T-cell (primary cell): ENCODE results near the gene TIAM1. TPM values are rescaled to one million over a fixed set of nuclear protein-coding genes. Genes with fewer than 3 reads are reported as not detected.
A peak's percentile ranks its signal among the peaks of the same experiment; 100 is the strongest.

ENCODE experiments used
- ATAC-seq, 4 experiments: fragments of 200-7000 bp in 3 of 4; fragments of 150-1000 bp in 1 of 4; cut with Tn5 transposase; replicated peaks in 1 of 4; 1 replicate in 3 of 4; 2 replicates in 1 of 4; pipeline ENCODE4 v1.10.0; 2021; ENCODE audit warnings: moderate library complexity in 3 of 4, mild to moderate bottlenecking in 2 of 4, moderate number of reproducible peaks in 1 of 4
- CTCF ChIA-PET, 2 donors: fragments of 300-600 bp; sonication (Branson Sonifier 250); formaldehyde crosslinking; loops; one replicate each; lab custom pipeline; 2022; ENCODE audit warnings: antibody characterized with exemption in 2 of 2; lab: Charles Lee
- POLR2A ChIA-PET, 2 donors: fragments of 300-600 bp; sonication (Branson Sonifier 250); formaldehyde crosslinking; loops; one replicate each; lab custom pipeline; 2022; ENCODE audit warnings: antibody characterized with exemption in 2 of 2; lab: Charles Lee
- DNase-seq, 35 experiments: peaks; one replicate each; pipeline versions ENCODE4 v3.0.0 to v3.0.0-alpha.2; 2013 to 2023
- H3K27ac ChIP-seq: one replicate; pipeline ENCODE4 v1.5.1; 2013; ENCODE audit warnings: low read length
- H3K27me3 ChIP-seq, 2 experiments: replicated peaks in 1 of 2; 1 replicate in 1 of 2; 2 replicates in 1 of 2; pipeline versions ENCODE4 v1.6.1 to v1.7.0; 2013; ENCODE audit warnings: low read length in 1 of 2, mixed read lengths in 1 of 2; ENCODE audit not compliant: control insufficient read depth in 2 of 2, insufficient read depth in 2 of 2; ENCODE audit errors: extremely low read depth in 1 of 2
- H3K36me3 ChIP-seq, 2 donors: 1 replicate in 1 of 2; 2 replicates in 1 of 2; pipeline versions ENCODE4 v1.6.1 to v1.7.0; 2013; ENCODE audit warnings: low read length in 1 of 2; ENCODE audit not compliant: control insufficient read depth in 2 of 2, insufficient read depth in 1 of 2; ENCODE audit errors: extremely low read depth in 1 of 2
- H3K4me1 ChIP-seq, 2 experiments: 1 replicate in 1 of 2; 2 replicates in 1 of 2; pipeline versions ENCODE4 v1.6.1 to v1.7.0; 2013; ENCODE audit warnings: low read length in 2 of 2, mixed read lengths in 1 of 2; ENCODE audit not compliant: insufficient read depth in 2 of 2, control insufficient read depth in 1 of 2; ENCODE audit errors: extremely low read depth in 1 of 2
- H3K4me3 ChIP-seq, 2 donors: 1 replicate in 1 of 2; 2 replicates in 1 of 2; pipeline versions ENCODE4 v1.5.1 to v1.7.0; 2013; ENCODE audit warnings: mild to moderate bottlenecking in 2 of 2, low read length in 1 of 2, moderate library complexity in 1 of 2; ENCODE audit not compliant: control insufficient read depth in 1 of 2; ENCODE audit errors: extremely low read depth in 1 of 2
- H3K9me3 ChIP-seq: 2 replicates; pipeline ENCODE4 v1.7.0; 2013
- H3K27ac Mint-ChIP-seq, 2 donors: one replicate each; pipeline ENCODE4 v1.8.0; 2020 to 2021; ENCODE audit warnings: mild to moderate bottlenecking in 2 of 2, mixed read lengths in 2 of 2
- H3K27me3 Mint-ChIP-seq, 2 donors: one replicate each; pipeline ENCODE4 v1.8.0; 2021 to 2022; ENCODE audit warnings: mixed read lengths in 2 of 2
- H3K36me3 Mint-ChIP-seq: one replicate; pipeline ENCODE4 v1.8.0; 2021; ENCODE audit warnings: mixed read lengths
- H3K4me1 Mint-ChIP-seq, 3 donors: one replicate each; pipeline ENCODE4 v1.8.0; 2020 to 2022; ENCODE audit warnings: mixed read lengths in 3 of 3, mild to moderate bottlenecking in 1 of 3
- H3K4me3 Mint-ChIP-seq, 3 donors: one replicate each; pipeline ENCODE4 v1.8.0; 2020 to 2022; ENCODE audit warnings: mild to moderate bottlenecking in 3 of 3, mixed read lengths in 3 of 3, moderate library complexity in 3 of 3
- H3K9me3 Mint-ChIP-seq, 3 donors: one replicate each; pipeline ENCODE4 v1.8.0; 2020 to 2022; ENCODE audit warnings: mixed read lengths in 3 of 3
- WGBS: methylation state at CpG from one replicate; pipeline ENCODE4 v1.1.5; 2013; ENCODE audit warnings: missing lambda C conversion rate; ENCODE audit not compliant: insufficient coverage; 5-methylcytosine and 5-hydroxymethylcytosine counted together
- total RNA-seq, 35 experiments: library from RNA in 6 of 35; stranded (reverse) in 6 of 35; fragments of 120-200 nt in 1 of 35; gene quantifications; one replicate each; pipeline versions ENCODE4 v1.2.1 to v1.2.4 and lab custom pipeline; 2013 to 2026

TIAM1 gene
- total RNA-seq, 5 donors from 2014 or later (not counting 1 experiment from before 2014, with no cell fraction given) = 60.8 to 79.4 (median 65.5) TPM

- peaks cover 0 to 26% of the 10 kb centered on the region in 2 experiments for H3K27me3 ChIP-seq
- no peak overlapping the region for H3K27ac ChIP-seq
- Mint-ChIP-seq H3K27ac (no peak overlapping the region), H3K4me1 (peaks cover 37 to 48% (median 48%) of the 10 kb centered on the region in 3 donors), H3K36me3 (peaks cover 12% of the 10 kb centered on the region), H3K4me3 (peak overlapping the region; percentile 82 to 90 (median 85)), H3K9me3 (no peaks in the 10 kb centered on the region), H3K27me3 (peaks cover 30 to 34% of the 10 kb centered on the region in 2 donors)
- H3K4me3 ChIP-seq = no peak overlapping the region
- WGBS = no CpG with 5 or more reads among the region's 3 CpGs
- peaks cover 0 to 4% of the 10 kb centered on the region in 2 donors for H3K36me3 ChIP-seq
- ChIA-PET CTCF (interaction anchor here in 1 of 2 donors (0.6 kb wide), 1 partner anchor 205 kb away, joined by 3 read pairs; no protein-coding TSS in a partner anchor), POLR2A (no interaction called here)
- ATAC-seq (no peak), DNase-seq (no peak)
- H3K9me3 ChIP-seq = no peaks in the 10 kb centered on the region
- H3K4me1 ChIP-seq = peaks cover 4 to 17% of the 10 kb centered on the region in 2 experiments
These were observed 1.7 kb downstream of the TIAM1 start for GRCh38 chr21:31342348-31342747.

GRCh38 chr21:31340942-31341487, 3.0 kb downstream of the TIAM1 start:
- POLR2A ChIA-PET = no interaction called here
- H3K27me3 ChIP-seq = peaks cover 0 to 24% of the 10 kb centered on the region in 2 experiments
- peak overlapping the region in 1 of 2 donors; percentile 5 for H3K4me3 ChIP-seq
- H3K27ac ChIP-seq = no peak overlapping the region
- no peaks in the 10 kb centered on the region for H3K9me3 ChIP-seq
- Mint-ChIP-seq H3K27me3 (peaks cover 26 to 34% of the 10 kb centered on the region in 2 donors), H3K4me1 (peaks cover 39 to 51% (median 48%) of the 10 kb centered on the region in 3 donors), H3K27ac (no peak overlapping the region), H3K36me3 (peaks cover 12% of the 10 kb centered on the region), H3K9me3 (no peaks in the 10 kb centered on the region), H3K4me3 (no peak overlapping the region)
- CTCF ChIA-PET = no interaction called here
- no peak for ATAC-seq
- peaks cover 4 to 17% of the 10 kb centered on the region in 2 experiments for H3K4me1 ChIP-seq
- no CpG with 5 or more reads among the region's 4 CpGs for WGBS
- no peak for DNase-seq
- peaks cover 0 to 4% of the 10 kb centered on the region in 2 donors for H3K36me3 ChIP-seq

- H3K36me3 ChIP-seq = peaks cover 0 to 4% of the 10 kb centered on the region in 2 donors
- Mint-ChIP-seq H3K4me1 (peaks cover 40 to 53% (median 50%) of the 10 kb centered on the region in 3 donors), H3K9me3 (no peaks in the 10 kb centered on the region), H3K36me3 (peaks cover 12% of the 10 kb centered on the region), H3K27ac (peak overlapping the region in 1 of 2 donors; percentile 1), H3K4me3 (no peak overlapping the region), H3K27me3 (peaks cover 26 to 34% of the 10 kb centered on the region in 2 donors)
- H3K4me3 ChIP-seq = no peak overlapping the region
- DNase-seq = no peak
- no peak overlapping the region for H3K27ac ChIP-seq
- ChIA-PET CTCF (no interaction called here), POLR2A (no interaction called here)
- H3K9me3 ChIP-seq = no peaks in the 10 kb centered on the region
- 85% methylated on average over 3 of the region's 6 CpGs for WGBS
- peaks cover 0 to 24% of the 10 kb centered on the region in 2 experiments for H3K27me3 ChIP-seq
- peaks cover 4 to 17% of the 10 kb centered on the region in 2 experiments for H3K4me1 ChIP-seq
- no peak for ATAC-seq
These were observed 3.5 kb downstream of the TIAM1 start for GRCh38 chr21:31340514-31340913.

- ATAC-seq = no peak
- Mint-ChIP-seq H3K27ac (no peak overlapping the region), H3K4me1 (peaks cover 40 to 49% (median 47%) of the 10 kb centered on the region in 3 donors), H3K36me3 (peaks cover 12% of the 10 kb centered on the region), H3K4me3 (no peak overlapping the region), H3K27me3 (peaks cover 26 to 31% of the 10 kb centered on the region in 2 donors), H3K9me3 (no peaks in the 10 kb centered on the region)
- DNase-seq = no peak
- Histone ChIP-seq H3K4me3 (no peak overlapping the region), H3K27me3 (peaks cover 0 to 24% of the 10 kb centered on the region in 2 experiments), H3K27ac (no peak overlapping the region), H3K9me3 (no peaks in the 10 kb centered on the region), H3K36me3 (peaks cover 0 to 4% of the 10 kb centered on the region in 2 donors), H3K4me1 (peaks cover 4 to 17% of the 10 kb centered on the region in 2 experiments)
- ChIA-PET POLR2A (no interaction called here), CTCF (interaction anchor here in 1 of 2 donors (0.7 kb wide), 1 partner anchor 56 kb away, joined by 3 read pairs; no protein-coding TSS in a partner anchor)
- WGBS = no CpG with 5 or more reads among the region's 4 CpGs
These were observed 4.3 kb downstream of the TIAM1 start for GRCh38 chr21:31339721-31340120.

GRCh38 chr21:31338908-31339368, 5.1 kb downstream of the TIAM1 start:
- peaks cover 23 to 25% of the 10 kb centered on the region in 2 donors for H3K27me3 Mint-ChIP-seq
- peaks cover 0 to 19% of the 10 kb centered on the region in 2 experiments for H3K27me3 ChIP-seq
- peaks cover 0 to 4% of the 10 kb centered on the region in 2 donors for H3K36me3 ChIP-seq
- peaks cover 39 to 42% (median 41%) of the 10 kb centered on the region in 3 donors for H3K4me1 Mint-ChIP-seq
- POLR2A ChIA-PET = no interaction called here
- H3K36me3 Mint-ChIP-seq = peaks cover 12% of the 10 kb centered on the region
- no peak overlapping the region for H3K27ac ChIP-seq
- no peak overlapping the region for H3K4me3 Mint-ChIP-seq
- no peaks in the 10 kb centered on the region for H3K9me3 Mint-ChIP-seq
- H3K9me3 ChIP-seq = no peaks in the 10 kb centered on the region
- DNase-seq (no peak), ATAC-seq (no peak)
- no peak overlapping the region for H3K27ac Mint-ChIP-seq
- H3K4me3 ChIP-seq = no peak overlapping the region
- CTCF ChIA-PET = interaction anchor here in 1 of 2 donors (0.7 kb wide), 1 partner anchor 55 kb away, joined by 3 read pairs; no protein-coding TSS in a partner anchor
- no CpG with 5 or more reads among the region's 3 CpGs for WGBS
- peaks cover 4 to 12% of the 10 kb centered on the region in 2 experiments for H3K4me1 ChIP-seq

- Histone ChIP-seq H3K27ac (no peak overlapping the region), H3K36me3 (peaks cover 0 to 4% of the 10 kb centered on the region in 2 donors), H3K4me3 (no peak overlapping the region), H3K27me3 (peaks cover 0 to 12% of the 10 kb centered on the region in 2 experiments), H3K4me1 (peaks cover 4 to 6% of the 10 kb centered on the region in 2 experiments), H3K9me3 (no peaks in the 10 kb centered on the region)
- peaks cover 36 to 40% (median 38%) of the 10 kb centered on the region in 3 donors for H3K4me1 Mint-ChIP-seq
- DNase-seq (no peak), ATAC-seq (no peak)
- no peak overlapping the region for H3K27ac Mint-ChIP-seq
- no peaks in the 10 kb centered on the region for H3K9me3 Mint-ChIP-seq
- 90% methylated on average over 24 of the region's 25 CpGs for WGBS
- CTCF ChIA-PET = no interaction called here
- peaks cover 12% of the 10 kb centered on the region for H3K36me3 Mint-ChIP-seq
- peaks cover 17 to 18% of the 10 kb centered on the region in 2 donors for H3K27me3 Mint-ChIP-seq
- POLR2A ChIA-PET = no interaction called here
- H3K4me3 Mint-ChIP-seq = no peak overlapping the region
These were observed 5.8 kb downstream of the TIAM1 start for GRCh38 chr21:31337996-31338907.
